ENCODE measurements around the gene SCO1. TPM values are rescaled to one million over a fixed set of nuclear protein-coding genes. Genes with fewer than 3 reads are reported as not detected.

Gene SCO1
- polyA plus RNA-seq, 3 donors = 5.0 to 14.6 (median 11.6) TPM

DNA sequence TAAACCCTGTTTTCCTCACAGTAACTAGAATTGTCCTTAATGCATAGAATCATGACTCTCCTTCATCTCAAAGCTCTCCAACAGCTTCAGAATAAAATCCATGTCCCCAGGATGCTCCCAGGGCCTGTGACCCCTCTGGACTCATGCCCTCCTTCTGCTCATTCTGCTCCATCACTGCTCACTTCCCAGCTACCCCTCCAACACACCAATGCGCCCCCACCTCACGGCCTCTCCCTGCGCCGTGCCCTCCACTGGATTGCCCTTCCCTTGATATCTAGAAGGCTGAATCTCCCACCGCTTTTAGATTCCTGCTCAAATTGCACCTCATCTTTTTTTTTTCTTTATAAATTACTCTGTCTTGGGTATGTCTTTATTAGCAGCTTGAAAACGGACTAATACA is 45.1 kb upstream of the SCO1 start:
- H3K27ac ChIP-seq (ENCODE audit: low read depth in 1 of 2, low read length in 2 of 2) = no peak overlapping the region
- Mint-ChIP-seq H3K36me3 (no peaks in the 10 kb centered on the region), H3K4me3 (no peak overlapping the region), H3K9me3 (peaks cover 0 to 1% (median 0%) of the 10 kb centered on the region in 7 donors), H3K27ac (no peak overlapping the region), H3K27me3 (ENCODE audit: low read depth in 3 of 3) (peaks cover 0 to 1% (median 1%) of the 10 kb centered on the region in 3 donors), H3K4me1 (no peaks in the 10 kb centered on the region)
- TF ChIP-seq, protein P1, sequence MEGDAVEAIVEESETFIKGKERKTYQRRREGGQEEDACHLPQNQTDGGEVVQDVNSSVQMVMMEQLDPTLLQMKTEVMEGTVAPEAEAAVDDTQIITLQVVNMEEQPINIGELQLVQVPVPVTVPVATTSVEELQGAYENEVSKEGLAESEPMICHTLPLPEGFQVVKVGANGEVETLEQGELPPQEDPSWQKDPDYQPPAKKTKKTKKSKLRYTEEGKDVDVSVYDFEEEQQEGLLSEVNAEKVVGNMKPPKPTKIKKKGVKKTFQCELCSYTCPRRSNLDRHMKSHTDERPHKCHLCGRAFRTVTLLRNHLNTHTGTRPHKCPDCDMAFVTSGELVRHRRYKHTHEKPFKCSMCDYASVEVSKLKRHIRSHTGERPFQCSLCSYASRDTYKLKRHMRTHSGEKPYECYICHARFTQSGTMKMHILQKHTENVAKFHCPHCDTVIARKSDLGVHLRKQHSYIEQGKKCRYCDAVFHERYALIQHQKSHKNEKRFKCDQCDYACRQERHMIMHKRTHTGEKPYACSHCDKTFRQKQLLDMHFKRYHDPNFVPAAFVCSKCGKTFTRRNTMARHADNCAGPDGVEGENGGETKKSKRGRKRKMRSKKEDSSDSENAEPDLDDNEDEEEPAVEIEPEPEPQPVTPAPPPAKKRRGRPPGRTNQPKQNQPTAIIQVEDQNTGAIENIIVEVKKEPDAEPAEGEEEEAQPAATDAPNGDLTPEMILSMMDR (IDR thresholded peaks at IDR 0.05) = no peak
- H4K20me1 ChIP-seq (ENCODE audit: insufficient read depth, low read length) = no peaks in the 10 kb centered on the region
- no peaks in the 10 kb centered on the region for H3K79me2 ChIP-seq (ENCODE audit: insufficient read depth, low read length)
- no peaks in the 10 kb centered on the region for H3K27me3 ChIP-seq (ENCODE audit: control insufficient read depth in 2 of 2, insufficient read depth in 2 of 2, low read length in 2 of 2)
- intact Hi-C loops (cut with micrococcal nuclease) = no loop called here
- no peak overlapping the region for H3K4me2 ChIP-seq (replicated peaks; ENCODE audit: extremely low read depth, low read length, poor library complexity, severe bottlenecking)
- DNase-seq = no peak
- no peak overlapping the region for H3K4me3 ChIP-seq (replicated peaks in 1 of 3; ENCODE audit: low read depth in 2 of 3, low read length in 3 of 3)
- no peaks in the 10 kb centered on the region for H3K4me1 ChIP-seq (ENCODE audit: control insufficient read depth in 1 of 2, insufficient read depth in 2 of 2, low read length in 2 of 2)
- WGBS (ENCODE audit: insufficient coverage) = 100% methylated on average over 2 of the region's 6 CpGs
- H2AFZ ChIP-seq (ENCODE audit: insufficient read depth, low read depth, low read length, poor library complexity, severe bottlenecking) = no peak overlapping the region
- no peak overlapping the region for H3K9ac ChIP-seq (ENCODE audit: insufficient read depth, low read length, poor library complexity, severe bottlenecking)
- H3K9me3 ChIP-seq (replicated peaks in 1 of 2; ENCODE audit: control insufficient read depth in 1 of 2, insufficient read depth in 1 of 2, low read length in 2 of 2) = no peaks in the 10 kb centered on the region
- H3K36me3 ChIP-seq (replicated peaks in 1 of 2; ENCODE audit: control insufficient read depth in 1 of 2, insufficient read depth in 2 of 2, low read length in 2 of 2) = no peaks in the 10 kb centered on the region

DNA sequence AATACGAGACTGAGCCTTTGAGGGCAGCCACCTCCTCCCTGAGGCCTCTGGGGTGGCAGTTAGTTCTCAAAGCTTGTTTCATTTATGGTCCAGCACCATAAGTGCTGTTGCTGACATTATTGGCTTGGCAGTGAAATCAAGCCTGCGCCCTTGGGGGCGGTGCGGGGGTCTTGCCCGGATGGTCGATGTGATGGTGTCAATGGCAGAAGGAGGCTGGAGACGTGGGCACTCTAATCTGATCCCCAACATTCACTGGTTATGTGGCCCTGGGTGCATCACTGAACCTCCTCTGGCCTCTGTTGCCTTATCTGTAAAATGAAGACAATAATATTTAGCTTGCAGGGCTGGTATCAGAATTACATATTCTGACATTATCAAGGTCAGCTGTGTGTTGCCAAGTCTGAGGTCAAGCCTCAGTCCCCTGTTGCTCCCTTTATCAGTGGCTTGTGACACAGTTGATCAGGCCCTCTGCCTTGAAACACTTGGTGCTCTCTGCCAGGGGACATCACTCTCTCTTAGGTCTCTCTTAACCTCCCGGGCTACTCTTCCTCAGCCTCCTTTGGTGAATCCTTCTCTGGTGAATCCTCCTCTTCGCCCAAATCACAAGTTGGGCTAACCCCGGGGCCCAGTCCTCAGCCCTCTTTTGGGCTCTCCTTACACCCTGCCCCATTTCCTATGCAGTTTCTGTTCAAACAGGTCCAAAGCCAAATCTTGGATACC is 44.2 kb upstream of the SCO1 start:
- no peak overlapping the region for H3K27ac ChIP-seq (ENCODE audit: low read depth in 1 of 2, low read length in 2 of 2)
- peaks cover 0 to 1% (median 0%) of the 10 kb centered on the region in 7 donors for H3K9me3 Mint-ChIP-seq
- peaks cover 3% of the 10 kb centered on the region for H3K4me1 Mint-ChIP-seq
- H3K27me3 Mint-ChIP-seq (ENCODE audit: low read depth in 3 of 3) = peaks cover 0 to 1% (median 0%) of the 10 kb centered on the region in 3 donors
- no peak overlapping the region for H2AFZ ChIP-seq (ENCODE audit: insufficient read depth, low read depth, low read length, poor library complexity, severe bottlenecking)
- no peaks in the 10 kb centered on the region for H3K27me3 ChIP-seq (ENCODE audit: control insufficient read depth in 2 of 2, insufficient read depth in 2 of 2, low read length in 2 of 2)
- H4K20me1 ChIP-seq (ENCODE audit: insufficient read depth, low read length) = no peaks in the 10 kb centered on the region
- no peak overlapping the region for H3K4me2 ChIP-seq (replicated peaks; ENCODE audit: extremely low read depth, low read length, poor library complexity, severe bottlenecking)
- H3K27ac Mint-ChIP-seq = no peak overlapping the region
- WGBS (ENCODE audit: insufficient coverage) = 96% methylated on average over 9 of the region's 10 CpGs
- TF ChIP-seq, protein P1 (IDR thresholded peaks at IDR 0.05) = no peak
- H3K36me3 Mint-ChIP-seq = no peaks in the 10 kb centered on the region
- H3K4me3 Mint-ChIP-seq = no peak overlapping the region
- no peaks in the 10 kb centered on the region for H3K9me3 ChIP-seq (replicated peaks in 1 of 2; ENCODE audit: control insufficient read depth in 1 of 2, insufficient read depth in 1 of 2, low read length in 2 of 2)
- intact Hi-C loops (cut with micrococcal nuclease) = no loop called here
- no peak for DNase-seq
- H3K4me1 ChIP-seq (ENCODE audit: control insufficient read depth in 1 of 2, insufficient read depth in 2 of 2, low read length in 2 of 2) = no peaks in the 10 kb centered on the region
- H3K36me3 ChIP-seq (replicated peaks in 1 of 2; ENCODE audit: control insufficient read depth in 1 of 2, insufficient read depth in 2 of 2, low read length in 2 of 2) = no peaks in the 10 kb centered on the region
- no peak overlapping the region for H3K4me3 ChIP-seq (replicated peaks in 1 of 3; ENCODE audit: low read depth in 2 of 3, low read length in 3 of 3)
- no peaks in the 10 kb centered on the region for H3K79me2 ChIP-seq (ENCODE audit: insufficient read depth, low read length)
- H3K9ac ChIP-seq (ENCODE audit: insufficient read depth, low read length, poor library complexity, severe bottlenecking) = no peak overlapping the region
